Mammary epithelial cell (primary cell): Measurements from ENCODE around the gene PRKX.

Source experiments
- CTCF ChIP-seq, 2 donors: IDR thresholded peaks in 1 of 2; conservative IDR thresholded peaks in 1 of 2; 2 replicates each; pipeline ENCODE4 v1.5.1; 2011 to 2012; ENCODE audit warnings: inconsistent platforms in 2 of 2, low read length in 2 of 2, mild to moderate bottlenecking in 2 of 2, control low read depth in 1 of 2, low read depth in 1 of 2; ENCODE audit not compliant: insufficient read depth in 1 of 2; ENCODE audit errors: extremely low read depth in 1 of 2
- EZH2 ChIP-seq: IDR thresholded peaks from 2 replicates; pipeline ENCODE4 v1.6.1; 2012; ENCODE audit warnings: low read length, inconsistent platforms, borderline replicate concordance

GRCh38 chrX:3680459-3680858, 33.0 kb downstream of the PRKX start:
- TF ChIP-seq CTCF (conservative IDR thresholded peaks at IDR 0.05 in 1 of 2, IDR thresholded peaks at IDR 0.05 in 1 of 2; ENCODE audit: extremely low read depth in 1 of 2, insufficient read depth in 1 of 2, low read depth in 1 of 2, low read length in 2 of 2) (no peak), EZH2 (no peak)
